CD4-positive, alpha-beta T cell treated with Interferon alpha-2 for 1 hour (primary cell): ENCODE data around the gene PNPLA7.
"Not testable (repeated sequence)": the region's sequence is repeated elsewhere in the genome, so short reads cannot be mapped to it uniquely, and the experiment has no call there.

Experiments used
- DNase-seq, 2 donors: peaks; one replicate each; pipeline ENCODE4 v3.0.0-alpha.2; 2020 to 2022

The PNPLA7 gene

DNA sequence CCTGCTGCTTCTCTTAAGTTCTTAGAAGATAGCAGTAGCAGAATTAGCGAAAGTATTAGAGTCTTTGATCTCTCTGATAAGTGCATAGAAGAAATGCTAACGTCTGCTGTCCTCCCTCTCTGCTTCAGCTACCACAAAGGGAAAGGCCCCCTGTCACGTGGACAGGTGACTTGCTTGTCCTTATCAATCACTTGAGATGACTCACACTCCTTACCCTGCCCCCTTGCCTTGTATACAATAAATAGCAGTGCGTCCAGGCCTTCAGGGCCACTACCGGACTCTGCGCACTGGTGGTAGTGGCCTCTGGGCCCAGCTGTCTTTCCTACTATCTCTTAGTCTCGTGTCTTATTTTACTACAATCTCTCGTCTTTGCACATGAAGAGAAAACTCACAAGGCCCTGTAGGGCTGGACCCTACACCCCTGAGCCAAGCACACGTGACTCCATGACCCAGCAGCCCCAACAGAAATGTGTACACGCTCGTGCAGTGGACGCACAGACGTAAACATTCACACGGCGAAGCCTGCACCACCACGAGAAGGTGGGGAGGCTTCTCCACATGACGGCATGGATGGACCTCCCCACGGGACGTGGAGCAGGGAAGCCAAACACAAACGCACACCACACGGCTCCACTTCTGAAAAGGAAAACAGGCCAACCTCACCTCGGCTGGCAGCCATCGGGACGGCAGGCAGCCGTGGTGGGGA lies 38.3 kb downstream of the PNPLA7 start:
- DNase-seq, result no peak

DNA sequence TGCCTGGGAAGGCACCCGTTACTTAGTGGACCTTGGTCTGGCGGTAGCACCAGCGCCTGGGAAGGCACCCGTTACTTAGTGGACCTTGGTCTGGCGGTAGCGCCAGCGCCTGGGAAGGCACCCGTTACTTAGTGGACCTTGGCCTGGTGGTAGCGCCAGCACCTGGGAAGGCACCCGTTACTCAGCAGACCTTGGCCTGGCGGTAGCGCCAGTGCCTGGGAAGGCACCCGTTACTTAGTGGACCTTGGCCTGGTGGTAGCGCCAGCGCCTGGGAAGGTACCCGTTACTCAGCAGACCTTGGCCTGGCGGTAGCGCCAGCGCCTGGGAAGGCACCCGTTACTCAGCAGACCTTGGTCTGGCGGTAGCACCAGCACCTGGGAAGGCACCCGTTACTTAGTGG lies 39.1 kb downstream of the PNPLA7 start:
- DNase-seq, result not testable (repeated sequence)

DNA sequence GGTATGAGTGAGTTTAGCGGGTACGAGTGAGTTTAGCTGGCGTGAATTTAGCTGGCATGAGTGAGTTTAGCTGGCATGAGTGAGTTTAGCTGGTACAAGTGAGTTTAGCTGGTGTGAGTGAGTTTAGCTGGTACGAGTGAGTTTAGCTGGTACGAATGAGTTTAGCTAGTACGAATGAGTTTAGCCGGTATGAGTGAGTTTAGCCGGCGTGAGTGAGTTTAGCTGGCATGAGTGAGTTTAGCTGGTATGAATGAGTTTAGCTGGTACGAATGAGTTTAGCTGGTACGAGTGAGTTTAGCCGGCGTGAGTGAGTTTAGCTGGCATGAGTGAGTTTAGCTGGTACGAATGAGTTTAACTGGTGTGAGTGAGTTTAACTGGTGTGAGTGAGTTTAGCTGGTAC lies 41.0 kb downstream of the PNPLA7 start:
- no peak for DNase-seq

DNA sequence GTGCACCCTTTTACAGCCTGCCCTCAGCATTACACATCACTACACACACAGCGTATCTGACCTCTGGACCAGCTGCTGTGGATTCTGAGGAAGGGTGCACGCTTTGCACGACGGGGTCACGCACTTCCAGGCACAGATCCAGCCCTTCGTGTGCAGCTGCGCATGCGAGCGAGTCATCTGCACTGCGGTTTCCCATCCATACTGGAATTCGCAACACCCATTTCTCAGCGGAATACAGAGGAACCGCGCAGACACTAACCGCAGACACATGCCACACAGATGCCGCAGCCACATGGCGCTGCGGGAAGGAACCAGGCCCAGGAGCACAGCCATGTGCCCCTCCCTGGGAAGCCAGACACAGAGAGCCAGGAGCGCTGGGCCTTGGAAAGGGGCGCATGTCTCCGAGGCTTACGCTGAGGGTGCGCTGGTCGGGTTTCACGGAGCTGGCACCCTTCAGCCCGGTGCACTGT lies 43.5 kb downstream of the PNPLA7 start:
- DNase-seq, result no peak

DNA sequence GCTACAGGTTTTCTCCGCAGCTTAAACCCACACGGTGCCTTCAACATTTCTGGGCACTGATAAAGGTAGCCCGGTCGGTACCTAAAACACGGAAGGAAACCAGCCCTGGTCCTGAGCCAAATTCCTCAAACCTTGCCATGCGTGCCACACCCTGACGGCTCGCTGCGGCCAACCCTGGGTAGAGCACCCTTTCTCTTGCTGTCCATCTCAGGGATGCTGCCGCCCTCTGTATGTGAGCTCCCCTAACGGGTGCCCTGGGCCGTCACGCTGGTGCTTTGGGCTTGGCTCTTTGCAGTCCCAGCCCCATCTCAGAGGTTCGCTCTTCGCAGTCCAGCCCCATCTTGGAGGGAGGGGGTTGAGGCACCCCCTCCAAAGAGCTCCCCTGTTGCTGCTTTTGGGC lies 43.9 kb downstream of the PNPLA7 start:
- no peak for DNase-seq

DNA sequence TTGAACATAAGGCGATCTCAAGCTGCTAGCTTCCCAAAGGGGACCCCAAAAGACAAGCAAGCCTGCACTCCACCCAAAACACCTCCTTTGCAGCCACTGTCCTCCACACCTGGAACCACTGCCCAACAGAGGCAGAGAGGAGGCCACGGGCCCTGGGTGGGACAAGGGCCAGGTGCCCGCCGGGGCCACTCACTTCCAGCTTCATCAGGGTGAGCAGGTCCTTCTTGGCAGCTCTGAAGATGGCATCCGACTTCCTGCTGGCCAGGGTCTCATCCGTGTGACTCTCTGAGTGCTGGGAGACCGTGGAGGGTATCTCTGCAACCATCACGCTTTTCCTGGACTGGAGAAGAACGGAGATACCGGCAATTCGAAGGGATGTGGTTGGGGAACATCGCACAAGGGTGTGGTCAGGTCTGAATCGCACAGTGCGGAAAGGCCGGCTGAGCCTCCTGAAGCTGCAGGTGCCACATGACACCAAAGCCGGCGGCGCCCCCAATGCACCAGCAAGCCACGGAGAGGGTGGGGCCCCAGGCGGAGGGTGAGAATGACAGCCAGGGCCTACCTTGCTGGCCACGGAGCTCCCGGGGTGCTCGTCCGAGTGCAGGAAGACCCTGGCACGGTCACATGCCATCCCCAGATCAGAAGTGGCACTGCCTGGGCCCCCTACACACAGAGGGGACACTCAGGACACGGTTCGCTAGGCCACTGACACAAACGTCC lies 44.6 kb downstream of the PNPLA7 start:
- DNase-seq, result no peak

DNA sequence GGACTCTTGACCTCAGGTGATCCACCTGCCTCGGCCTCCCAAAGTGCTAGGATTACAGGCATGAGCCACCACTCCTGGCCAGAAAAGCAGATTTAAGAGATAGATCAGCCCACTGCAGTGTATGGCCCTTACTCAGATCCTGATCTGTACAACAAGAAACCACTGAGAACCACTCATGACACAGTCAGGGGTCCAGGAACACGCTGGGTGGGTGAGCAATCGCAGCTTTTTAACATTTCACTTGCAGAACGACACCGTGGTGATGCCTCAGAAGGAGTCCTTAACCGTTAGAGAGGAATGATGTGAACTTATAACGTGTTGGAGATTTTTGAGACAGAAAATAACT lies 45.8 kb downstream of the PNPLA7 start:
- DNase-seq, result no peak

GRCh38 chr9:137502008-137502911 lies 47.9 kb downstream of the PNPLA7 start:
- no peak for DNase-seq

DNA sequence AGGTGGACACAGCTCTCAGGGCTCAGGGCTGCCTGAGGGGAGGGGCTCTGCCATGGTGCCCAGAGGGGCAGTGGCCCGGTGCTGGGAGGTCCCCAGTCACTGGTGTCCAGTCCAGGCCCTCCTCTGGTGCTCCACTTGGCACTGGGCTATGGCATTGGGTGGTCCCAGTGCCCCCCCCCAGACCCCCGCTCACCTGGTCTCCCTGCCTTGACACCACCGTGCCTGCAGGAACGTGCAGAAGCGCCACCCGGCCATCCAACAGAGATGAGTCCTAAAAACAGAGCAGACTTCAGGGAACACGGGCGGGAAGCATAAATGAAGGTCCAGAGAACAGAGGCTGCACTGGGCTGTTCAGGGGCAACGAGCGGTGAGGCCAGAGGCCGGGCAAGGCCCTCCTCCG lies 48.7 kb downstream of the PNPLA7 start:
- DNase-seq, result no peak

DNA sequence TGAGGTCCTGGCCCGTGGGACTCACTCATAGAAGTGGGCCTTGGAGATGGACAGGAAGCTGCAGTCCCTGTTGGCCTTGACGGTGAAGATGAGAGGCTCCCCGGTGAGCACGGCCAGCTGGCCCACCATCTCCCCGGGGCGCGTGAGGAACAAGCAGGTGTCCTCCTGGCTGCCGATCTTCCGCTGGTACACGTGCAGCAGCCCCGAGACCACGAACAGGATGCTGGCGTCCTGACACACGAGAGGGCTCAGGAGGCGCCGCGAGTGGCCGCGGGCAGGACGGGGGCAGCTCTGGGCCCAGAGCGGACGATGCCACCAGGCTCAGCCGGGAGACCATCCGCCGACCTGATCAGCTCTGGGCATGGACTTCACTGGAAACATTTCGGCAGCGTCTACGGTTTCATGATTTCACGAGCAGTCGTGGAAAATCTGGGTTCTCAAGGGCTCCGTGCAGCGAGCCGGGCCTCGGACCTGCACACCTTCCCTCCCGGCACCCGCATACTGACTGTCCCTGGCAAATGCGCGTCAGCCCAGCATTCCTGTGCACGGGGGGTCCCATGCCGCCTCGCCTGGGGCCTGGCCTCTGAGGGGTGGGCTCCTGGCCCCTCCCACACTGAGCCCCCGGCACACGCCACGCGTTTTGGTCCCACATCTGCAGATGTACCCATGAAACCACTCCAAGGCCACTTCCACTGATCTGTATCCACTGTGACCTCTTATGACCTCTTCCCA lies 49.4 kb downstream of the PNPLA7 start:
- DNase-seq, result no peak

- DNase-seq, result no peak
These were observed 50.1 kb downstream of the PNPLA7 start for GRCh38 chr9:137499858-137500661.

- no peak for DNase-seq
These were observed 50.8 kb downstream of the PNPLA7 start for GRCh38 chr9:137499416-137499815.

- no peak for DNase-seq
These were observed 51.5 kb downstream of the PNPLA7 start for GRCh38 chr9:137498720-137499150.

DNA sequence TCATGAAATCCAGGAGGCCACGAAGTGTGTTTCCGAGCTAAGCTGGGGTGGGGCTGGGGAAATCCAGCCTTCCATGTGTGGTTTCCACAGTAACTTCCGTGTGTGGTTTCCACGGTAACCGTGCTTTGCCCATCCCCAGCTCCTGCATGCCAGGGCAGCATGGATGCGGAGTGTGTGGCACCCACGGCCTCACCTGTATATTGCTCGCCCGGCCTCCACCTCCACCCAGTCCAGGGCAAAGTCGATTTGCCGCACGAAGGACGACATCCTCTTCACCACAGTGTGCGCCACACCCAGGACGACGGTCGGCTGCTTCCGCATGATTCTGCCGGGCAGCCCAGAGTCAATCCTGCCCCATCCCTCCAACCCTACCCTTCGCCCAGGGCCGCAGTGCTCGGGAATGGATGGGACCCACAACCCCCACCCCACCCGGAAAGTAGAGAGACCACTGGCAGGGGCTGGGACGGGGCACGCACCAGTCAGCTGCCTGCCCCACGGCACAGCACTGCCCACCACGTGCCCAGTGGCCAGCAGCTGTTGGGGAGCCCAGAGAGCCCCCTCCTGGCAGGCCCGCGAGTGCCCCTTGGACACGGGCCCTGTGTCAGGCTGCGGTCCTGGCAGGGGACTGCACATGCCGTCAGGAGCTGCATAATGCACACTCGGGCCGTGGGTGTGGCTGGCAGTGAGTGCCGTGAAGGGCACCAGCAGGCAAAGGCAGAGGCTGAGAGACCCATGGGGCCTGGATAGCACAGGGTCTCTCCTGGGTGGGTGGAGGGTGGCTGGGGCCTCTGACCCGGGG lies 52.1 kb downstream of the PNPLA7 start:
- DNase-seq, result no peak

DNA sequence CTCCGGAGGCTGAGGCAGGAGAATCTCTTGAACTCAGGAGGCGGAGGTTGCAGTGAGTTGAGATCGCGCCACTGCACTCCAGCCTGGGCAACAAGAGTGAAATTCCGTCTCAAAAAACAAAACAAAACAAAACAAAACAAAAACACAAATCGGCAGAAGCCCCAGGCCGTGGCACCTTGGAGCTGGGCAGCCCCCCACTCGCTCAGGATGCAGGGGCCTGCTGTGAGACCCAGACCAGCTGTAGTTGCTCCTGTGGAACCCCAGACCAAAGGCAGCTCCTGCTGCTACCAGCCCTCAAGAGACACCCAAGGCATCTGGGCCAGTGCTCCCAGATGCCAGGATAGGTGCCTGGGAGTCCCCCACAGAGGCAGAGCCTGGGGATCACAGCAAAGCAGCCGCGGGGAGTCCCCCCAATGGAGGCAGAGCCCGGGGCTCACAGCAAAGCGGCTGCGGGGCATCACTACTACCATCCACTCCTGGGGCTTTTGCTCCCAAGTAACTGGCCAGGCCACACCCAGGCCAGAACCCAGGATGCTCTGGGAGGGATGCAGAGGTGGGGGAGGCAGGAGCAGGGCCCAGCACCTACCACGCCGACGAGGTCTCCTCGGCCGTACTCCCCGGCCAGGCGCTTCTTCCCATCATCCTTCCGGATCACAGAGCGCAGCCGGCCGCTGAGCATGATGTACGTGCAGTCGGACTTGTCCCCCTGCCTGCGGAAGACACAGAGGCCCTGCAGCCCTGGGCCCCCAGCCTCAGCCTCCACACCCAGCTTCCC lies 53.4 kb downstream of the PNPLA7 start:
- no peak for DNase-seq

DNA sequence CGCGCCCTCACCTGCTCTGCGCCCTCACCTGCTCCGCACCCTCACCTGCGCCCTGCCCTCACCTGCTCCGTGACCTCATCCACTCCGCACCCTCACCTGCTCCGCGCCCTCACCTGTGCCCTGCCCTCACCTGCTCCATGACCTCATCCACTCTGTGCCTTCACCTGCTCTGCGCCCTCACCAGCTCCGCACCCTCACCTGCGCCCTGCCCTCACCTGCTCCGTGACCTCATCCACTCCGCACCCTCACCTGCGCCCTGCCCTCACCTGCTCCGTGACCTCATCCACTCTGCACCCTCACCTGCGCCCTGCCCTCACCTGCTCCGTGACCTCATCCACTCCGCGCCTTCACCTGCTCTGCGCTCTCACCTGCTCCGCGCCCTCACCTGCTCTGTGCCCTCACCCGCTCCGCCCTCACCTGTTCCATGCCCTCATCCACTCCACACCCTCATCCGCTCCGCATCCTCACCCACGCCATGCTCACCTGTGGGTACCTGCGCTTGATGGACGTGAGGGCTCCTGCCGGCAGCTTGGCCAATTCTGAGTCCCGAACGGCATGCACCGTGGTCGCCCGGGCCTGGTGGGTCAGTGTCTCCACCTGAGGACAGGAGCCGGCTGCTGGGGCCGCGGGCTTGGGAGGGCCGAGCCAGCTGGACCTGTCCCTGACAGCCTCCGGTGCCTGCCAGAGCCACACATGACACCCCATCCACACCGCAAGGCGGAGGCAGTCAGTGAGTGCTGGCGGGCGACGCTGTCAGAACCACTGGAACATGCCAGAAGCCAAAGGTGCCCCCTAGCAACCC lies 55.5 kb downstream of the PNPLA7 start:
- DNase-seq, result no peak

DNA sequence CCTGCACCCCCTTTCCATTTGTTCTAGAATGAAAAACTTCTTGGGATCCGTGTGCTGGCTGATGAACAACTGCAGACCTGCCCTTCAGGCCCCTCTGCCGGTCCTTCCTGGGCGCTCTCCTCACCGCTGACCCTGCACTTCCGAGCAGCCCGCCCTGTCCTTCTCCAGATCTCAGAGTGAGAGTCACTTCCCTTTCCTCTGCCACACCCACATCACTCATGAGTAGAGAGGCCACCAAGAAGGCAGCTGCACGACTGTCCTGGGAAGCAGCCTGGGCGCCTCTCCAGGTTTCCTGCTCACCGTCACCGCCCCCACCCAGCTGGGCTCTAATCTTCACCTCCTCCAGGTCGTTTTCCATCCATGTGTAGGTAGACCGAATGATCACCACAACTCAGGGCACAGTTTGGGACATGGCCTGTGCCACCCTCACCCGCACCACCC lies 56.1 kb downstream of the PNPLA7 start:
- peak in 1 of 2 donors; percentile 12 for DNase-seq

DNA sequence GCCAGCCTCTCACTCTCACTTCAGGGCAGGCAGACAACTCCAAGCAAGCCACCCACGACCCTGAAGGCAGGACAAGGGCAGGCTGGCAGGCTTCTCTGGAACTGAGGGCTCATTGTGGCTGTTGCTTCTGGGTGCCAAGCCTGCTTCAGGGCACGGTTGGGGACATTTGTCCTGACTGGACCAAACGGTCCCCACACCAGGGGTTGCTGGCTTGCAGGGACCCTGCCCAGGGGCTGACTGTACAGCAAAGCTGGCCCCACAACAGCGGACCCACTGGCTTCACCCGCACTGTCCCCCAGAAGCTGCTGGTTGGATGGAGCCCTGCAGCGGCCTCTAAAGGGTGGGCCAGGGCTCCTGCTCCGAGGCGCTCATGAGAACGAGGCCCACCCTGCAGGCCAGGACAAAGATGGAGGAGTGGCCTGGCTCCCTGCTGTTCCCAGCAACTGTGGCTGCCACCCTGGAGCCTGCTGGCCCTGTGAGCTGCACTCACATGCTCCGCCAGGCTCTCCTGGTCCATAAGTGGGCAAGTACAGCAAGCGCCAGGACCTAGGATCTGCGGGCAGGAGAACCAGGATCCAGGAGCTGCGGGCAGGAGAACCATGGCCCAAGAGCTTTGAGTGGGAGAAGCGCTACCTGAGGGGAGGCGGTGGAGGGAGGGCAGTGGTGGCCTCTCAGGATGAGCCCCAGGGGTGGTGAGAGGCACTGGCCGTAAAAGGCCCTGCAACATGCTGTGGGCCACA lies 56.7 kb downstream of the PNPLA7 start:
- no peak for DNase-seq
